HG02610 (cell line): ENCODE results near the gene ADIPOR2.

Experiments used
- ATAC-seq: cut with Tn5 transposase; IDR thresholded peaks from one replicate; pipeline ENCODE4 v1.9.1; 2021; ENCODE audit warnings: mild to moderate bottlenecking, moderate library complexity; ENCODE audit not compliant: unreplicated experiment

Gene ADIPOR2

GRCh38 chr12:1768615-1769014 is 77.7 kb downstream of the ADIPOR2 start:
- ATAC-seq = no peak

- ATAC-seq = no peak
Observed at GRCh38 chr12:1769809-1770494, 79.1 kb downstream of the ADIPOR2 start.

- no peak for ATAC-seq
Observed at GRCh38 chr12:1773937-1774655, 83.2 kb downstream of the ADIPOR2 start.

- ATAC-seq = no peak
Observed at GRCh38 chr12:1776170-1776921, 85.5 kb downstream of the ADIPOR2 start.

- ATAC-seq = no peak
Observed at GRCh38 chr12:1777798-1778197, 86.9 kb downstream of the ADIPOR2 start.

- ATAC-seq = no peak
Observed at GRCh38 chr12:1778911-1779310, 88.0 kb downstream of the ADIPOR2 start.

GRCh38 chr12:1779783-1780182 is 88.9 kb downstream of the ADIPOR2 start:
- ATAC-seq = no peak

GRCh38 chr12:1781772-1782171 is 90.9 kb downstream of the ADIPOR2 start:
- ATAC-seq = no peak

GRCh38 chr12:1782215-1782614 is 91.3 kb downstream of the ADIPOR2 start:
- ATAC-seq = no peak

GRCh38 chr12:1787714-1788113 is 96.8 kb downstream of the ADIPOR2 start:
- ATAC-seq = no peak

- ATAC-seq = no peak
Observed at GRCh38 chr12:1790444-1790843, 99.6 kb downstream of the ADIPOR2 start.

GRCh38 chr12:1791104-1791841 is 100.4 kb downstream of the ADIPOR2 start:
- no peak for ATAC-seq

GRCh38 chr12:1792406-1792805 is 101.5 kb downstream of the ADIPOR2 start:
- ATAC-seq = no peak

- no peak for ATAC-seq
Observed at GRCh38 chr12:1793426-1794210, 102.7 kb downstream of the ADIPOR2 start.

- no peak for ATAC-seq
Observed at GRCh38 chr12:1794440-1795090, 103.7 kb downstream of the ADIPOR2 start.

GRCh38 chr12:1795221-1795784 is 104.4 kb downstream of the ADIPOR2 start:
- no peak for ATAC-seq

- ATAC-seq = peak; percentile 93
Observed at GRCh38 chr12:1795785-1796514, 105.1 kb downstream of the ADIPOR2 start.

- ATAC-seq = peak; percentile 11
Observed at GRCh38 chr12:1796515-1797010, 105.7 kb downstream of the ADIPOR2 start.
